Tibial nerve (tissue), 4 donors: ENCODE measurements around the gene CLECL1.

Source experiments
- EP300 ChIP-seq, 2 donors: sonication (generic); formaldehyde crosslinking; IDR thresholded peaks; one replicate each; pipeline ENCODE4 v1.6.1; 2017; ENCODE audit warnings: antibody characterized with exemption in 2 of 2, mild to moderate bottlenecking in 1 of 2
- POLR2A ChIP-seq, 2 donors: fragments of 450-650 bp; IDR thresholded peaks; one replicate each; pipeline ENCODE4 v1.6.1; 2017; ENCODE audit warnings: antibody characterized with exemption in 2 of 2, mild to moderate bottlenecking in 2 of 2, moderate library complexity in 2 of 2
- TF ChIP-seq, protein P1 (sequence below), 5 experiments: fragments of 200-600 bp in 3 of 5; fragments of 450-650 bp in 2 of 5; sonication (generic) in 3 of 5; IDR thresholded peaks; one replicate each; pipeline ENCODE4 v1.5.1; 2016 to 2019; ENCODE audit warnings: antibody characterized with exemption in 5 of 5, mild to moderate bottlenecking in 3 of 5, moderate library complexity in 2 of 5

DNA sequence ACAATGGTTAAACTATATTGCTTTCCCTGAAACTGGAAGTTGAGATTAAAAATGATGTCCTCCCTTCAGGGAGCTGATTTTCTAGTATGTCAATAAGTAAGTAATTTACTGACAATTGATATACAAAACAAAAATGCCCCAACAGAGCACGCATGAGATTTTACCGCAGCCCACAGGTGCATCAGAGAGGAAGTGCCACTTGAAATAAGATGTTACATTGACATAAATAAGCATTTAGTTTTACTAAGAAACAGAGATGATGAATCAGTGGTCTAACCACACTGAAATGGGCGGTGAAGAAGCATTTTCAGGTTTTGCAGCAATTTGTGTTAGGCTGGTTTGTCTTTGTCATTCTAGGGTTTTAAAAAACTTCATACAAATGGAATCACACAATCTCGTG, 8.8 kb upstream of the CLECL1 start:
- TF ChIP-seq, protein P1, sequence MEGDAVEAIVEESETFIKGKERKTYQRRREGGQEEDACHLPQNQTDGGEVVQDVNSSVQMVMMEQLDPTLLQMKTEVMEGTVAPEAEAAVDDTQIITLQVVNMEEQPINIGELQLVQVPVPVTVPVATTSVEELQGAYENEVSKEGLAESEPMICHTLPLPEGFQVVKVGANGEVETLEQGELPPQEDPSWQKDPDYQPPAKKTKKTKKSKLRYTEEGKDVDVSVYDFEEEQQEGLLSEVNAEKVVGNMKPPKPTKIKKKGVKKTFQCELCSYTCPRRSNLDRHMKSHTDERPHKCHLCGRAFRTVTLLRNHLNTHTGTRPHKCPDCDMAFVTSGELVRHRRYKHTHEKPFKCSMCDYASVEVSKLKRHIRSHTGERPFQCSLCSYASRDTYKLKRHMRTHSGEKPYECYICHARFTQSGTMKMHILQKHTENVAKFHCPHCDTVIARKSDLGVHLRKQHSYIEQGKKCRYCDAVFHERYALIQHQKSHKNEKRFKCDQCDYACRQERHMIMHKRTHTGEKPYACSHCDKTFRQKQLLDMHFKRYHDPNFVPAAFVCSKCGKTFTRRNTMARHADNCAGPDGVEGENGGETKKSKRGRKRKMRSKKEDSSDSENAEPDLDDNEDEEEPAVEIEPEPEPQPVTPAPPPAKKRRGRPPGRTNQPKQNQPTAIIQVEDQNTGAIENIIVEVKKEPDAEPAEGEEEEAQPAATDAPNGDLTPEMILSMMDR (IDR thresholded peaks at IDR 0.05), result no peak
- TF ChIP-seq POLR2A (IDR thresholded peaks at IDR 0.05), result no peak
- no peak for TF ChIP-seq EP300 (IDR thresholded peaks at IDR 0.05)
